ENCODE results near the gene COG3.

The COG3 gene

GRCh38 chr13:45545686-45546409 lies 81.1 kb downstream of the COG3 start:
- TF ChIP-seq CTCF (IDR thresholded peaks at IDR 0.05; ENCODE audit: low read depth, low read length): no peak
- DNase-seq (ENCODE audit: low read depth, low spot score): no peak
- H3K4me3 ChIP-seq (ENCODE audit: low read depth, low read length): no peak overlapping the region
- in situ Hi-C loops (cut with HindIII; ENCODE audit: low sequenced_read_pairs): no loop called here

- in situ Hi-C loops (cut with HindIII; ENCODE audit: low sequenced_read_pairs): no loop called here
- H3K4me3 ChIP-seq (ENCODE audit: low read depth, low read length): no peak overlapping the region
- no peak for TF ChIP-seq CTCF (IDR thresholded peaks at IDR 0.05; ENCODE audit: low read depth, low read length)
- DNase-seq (ENCODE audit: low read depth, low spot score): no peak
These were observed 81.6 kb downstream of the COG3 start for GRCh38 chr13:45546410-45546765.

- no peak overlapping the region for H3K4me3 ChIP-seq (ENCODE audit: low read depth, low read length)
- TF ChIP-seq CTCF (IDR thresholded peaks at IDR 0.05; ENCODE audit: low read depth, low read length): no peak
- in situ Hi-C loops (cut with HindIII; ENCODE audit: low sequenced_read_pairs): no loop called here
- DNase-seq (ENCODE audit: low read depth, low spot score): no peak
These were observed 83.5 kb downstream of the COG3 start for GRCh38 chr13:45548281-45548680.

GRCh38 chr13:45554604-45555109 lies 89.9 kb downstream of the COG3 start:
- no peak for DNase-seq (ENCODE audit: low read depth, low spot score)
- in situ Hi-C loops (cut with HindIII; ENCODE audit: low sequenced_read_pairs): no loop called here
- no peak overlapping the region for H3K4me3 ChIP-seq (ENCODE audit: low read depth, low read length)
- no peak for TF ChIP-seq CTCF (IDR thresholded peaks at IDR 0.05; ENCODE audit: low read depth, low read length)

- TF ChIP-seq CTCF (IDR thresholded peaks at IDR 0.05; ENCODE audit: low read depth, low read length): no peak
- in situ Hi-C loops (cut with HindIII; ENCODE audit: low sequenced_read_pairs): no loop called here
- H3K4me3 ChIP-seq (ENCODE audit: low read depth, low read length): no peak overlapping the region
- DNase-seq (ENCODE audit: low read depth, low spot score): peak; percentile 64
These were observed 99.5 kb downstream of the COG3 start for GRCh38 chr13:45564133-45564776.

- TF ChIP-seq CTCF (IDR thresholded peaks at IDR 0.05; ENCODE audit: low read depth, low read length): no peak
- in situ Hi-C loops (cut with HindIII; ENCODE audit: low sequenced_read_pairs): no loop called here
- DNase-seq (ENCODE audit: low read depth, low spot score): no peak
- H3K4me3 ChIP-seq (ENCODE audit: low read depth, low read length): no peak overlapping the region
These were observed 100.6 kb downstream of the COG3 start for GRCh38 chr13:45565331-45565730.
